Sigmoid colon (tissue), 7 donors: ENCODE measurements around the gene PGBD5. TPM values are rescaled to one million over a fixed set of nuclear protein-coding genes. Genes with fewer than 3 reads are reported as not detected.

Experiments
- DNase-seq: peaks from one replicate; pipeline ENCODE4 v3.0.0-alpha.2; 2019
- H3K27ac ChIP-seq, 4 donors: fragments of 200-600 bp; sonication (generic); one replicate each; pipeline ENCODE4 v1.5.1; 2016 to 2019; ENCODE audit warnings: mild to moderate bottlenecking in 1 of 4
- H3K27me3 ChIP-seq, 3 donors: fragments of 200-600 bp; sonication (generic); one replicate each; pipeline ENCODE4 v1.5.1; 2019; ENCODE audit warnings: mild to moderate bottlenecking in 1 of 3
- H3K36me3 ChIP-seq, 4 donors: fragments of 200-600 bp; sonication (generic); one replicate each; pipeline ENCODE4 v1.5.1; 2016 to 2019
- H3K4me1 ChIP-seq, 4 donors: fragments of 200-600 bp; sonication (generic); one replicate each; pipeline ENCODE4 v1.5.1; 2017 to 2019
- H3K4me3 ChIP-seq, 4 donors: fragments of 200-600 bp; sonication (generic); one replicate each; pipeline ENCODE4 v1.5.1; 2017 to 2019; ENCODE audit warnings: mild to moderate bottlenecking in 2 of 4, moderate library complexity in 1 of 4
- H3K9me3 ChIP-seq, 4 donors: fragments of 200-600 bp in 3 of 4; sonication (generic) in 3 of 4; one replicate each; pipeline versions ENCODE4 v1.5.1 to v1.6.1; 2013 to 2019
- EP300 ChIP-seq, 4 donors: sonication (generic); formaldehyde crosslinking; IDR thresholded peaks; one replicate each; pipeline ENCODE4 v1.6.1; 2017; ENCODE audit warnings: antibody characterized with exemption in 4 of 4
- POLR2A ChIP-seq, 2 donors: fragments of 450-650 bp; IDR thresholded peaks; one replicate each; pipeline ENCODE4 v1.6.1; 2016; ENCODE audit warnings: antibody characterized with exemption in 2 of 2, mild to moderate bottlenecking in 2 of 2, moderate library complexity in 2 of 2
- POLR2AphosphoS5 ChIP-seq, 4 donors: sonication (generic); formaldehyde crosslinking; IDR thresholded peaks; one replicate each; pipeline ENCODE4 v1.6.1; 2017; ENCODE audit warnings: antibody characterized with exemption in 4 of 4
- whole genome bisulfite sequencing, 2 donors: extraction: QIAGEN DNeasy Blood & Tissue Kit; methylation state at CpG; one replicate each; pipeline ENCODE4 v1.1.7; 2013; 5-methylcytosine and 5-hydroxymethylcytosine counted together
- intact Hi-C: fragments of 100-400 bp; cut with DNase I; formaldehyde crosslinking; loops from one replicate; pipeline ENCODE4 v1.15.1; 2023
- polyA plus RNA-seq, 3 donors: library from polyadenylated mRNA; stranded (reverse); fragments of 200-250 nt; gene quantifications; one replicate each; pipeline ENCODE4 v1.2.3, GENCODE V29; 2013
- total RNA-seq, 4 donors: library from RNA; depleted of rRNA; stranded (reverse); fragments of >200 nt; gene quantifications; one replicate each; pipeline ENCODE4 v1.1.0, GENCODE V29; 2016
- TF ChIP-seq, protein P1 (sequence below), 4 experiments: fragments of 450-650 bp in 3 of 4; fragments of 200-600 bp in 1 of 4; IDR thresholded peaks; one replicate each; pipeline ENCODE4 v1.5.1; 2016 to 2019; ENCODE audit warnings: antibody characterized with exemption in 4 of 4, mild to moderate bottlenecking in 3 of 4, moderate library complexity in 2 of 4
- donor health status: healthy with polysubstance abuse.
- donor health status: Bipolar disorder and iron deficiency.
- donor health status: healthy.

PGBD5 gene
- total and polyA plus RNA-seq, 7 donors = under 0.01 to 1.9 (median 1.1) TPM

DNA sequence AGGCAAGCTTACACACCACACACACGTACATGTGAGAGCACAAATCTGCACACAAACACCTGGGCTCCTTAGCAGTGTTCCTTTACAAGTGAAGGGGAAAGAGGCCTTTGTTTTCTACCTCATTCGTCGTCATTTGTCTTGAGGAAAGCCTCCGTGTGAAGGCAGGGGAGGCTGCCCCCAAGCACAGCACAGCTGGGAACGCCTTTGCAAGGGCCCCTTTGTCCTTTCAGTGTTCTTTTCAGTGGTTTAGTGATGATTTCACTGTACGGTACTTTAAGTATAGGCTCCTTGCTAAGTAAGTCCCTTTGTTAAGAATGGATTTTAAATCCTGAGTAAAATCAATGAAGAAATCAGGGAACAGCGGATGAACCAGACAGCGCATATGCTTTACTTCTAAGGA lies 94.1 kb downstream of the PGBD5 start:
- WGBS, 2 donors = 83 to 94% methylated on average over 8 of the region's 8 CpGs

DNA sequence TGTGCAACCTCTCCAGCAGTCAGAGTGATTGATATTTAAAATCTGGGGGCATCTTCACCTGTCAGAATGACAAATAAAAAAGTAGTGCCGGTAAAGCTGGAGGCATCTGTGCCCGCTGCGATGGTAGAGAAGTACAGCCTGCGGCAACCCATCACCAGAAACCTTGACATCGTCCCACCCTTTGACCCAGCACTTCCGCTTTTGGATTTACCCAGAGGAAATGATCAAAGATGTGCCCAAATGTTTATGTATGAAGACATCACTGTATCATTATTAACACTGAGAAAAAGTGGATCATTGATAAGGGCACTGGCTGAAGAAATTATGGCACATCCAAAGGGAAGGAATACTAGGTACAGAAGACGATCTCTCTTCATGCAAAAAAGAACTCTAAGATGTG lies 96.0 kb downstream of the PGBD5 start:
- Histone ChIP-seq H3K4me1 (peaks cover 0 to 10% (median 0%) of the 10 kb centered on the region in 4 donors), H3K9me3 (no peaks in the 10 kb centered on the region), H3K4me3 (no peak overlapping the region), H3K27ac (no peak overlapping the region), H3K36me3 (no peaks in the 10 kb centered on the region), H3K27me3 (no peaks in the 10 kb centered on the region)
- no peak for DNase-seq
- intact Hi-C loops = no loop called here
- 91 to 97% methylated on average over 7 of the region's 7 CpGs for WGBS, 2 donors
- TF ChIP-seq, protein P1, sequence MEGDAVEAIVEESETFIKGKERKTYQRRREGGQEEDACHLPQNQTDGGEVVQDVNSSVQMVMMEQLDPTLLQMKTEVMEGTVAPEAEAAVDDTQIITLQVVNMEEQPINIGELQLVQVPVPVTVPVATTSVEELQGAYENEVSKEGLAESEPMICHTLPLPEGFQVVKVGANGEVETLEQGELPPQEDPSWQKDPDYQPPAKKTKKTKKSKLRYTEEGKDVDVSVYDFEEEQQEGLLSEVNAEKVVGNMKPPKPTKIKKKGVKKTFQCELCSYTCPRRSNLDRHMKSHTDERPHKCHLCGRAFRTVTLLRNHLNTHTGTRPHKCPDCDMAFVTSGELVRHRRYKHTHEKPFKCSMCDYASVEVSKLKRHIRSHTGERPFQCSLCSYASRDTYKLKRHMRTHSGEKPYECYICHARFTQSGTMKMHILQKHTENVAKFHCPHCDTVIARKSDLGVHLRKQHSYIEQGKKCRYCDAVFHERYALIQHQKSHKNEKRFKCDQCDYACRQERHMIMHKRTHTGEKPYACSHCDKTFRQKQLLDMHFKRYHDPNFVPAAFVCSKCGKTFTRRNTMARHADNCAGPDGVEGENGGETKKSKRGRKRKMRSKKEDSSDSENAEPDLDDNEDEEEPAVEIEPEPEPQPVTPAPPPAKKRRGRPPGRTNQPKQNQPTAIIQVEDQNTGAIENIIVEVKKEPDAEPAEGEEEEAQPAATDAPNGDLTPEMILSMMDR (IDR thresholded peaks at IDR 0.05) = no peak
- no peak for TF ChIP-seq POLR2A (IDR thresholded peaks at IDR 0.05)
- TF ChIP-seq POLR2AphosphoS5 (IDR thresholded peaks at IDR 0.05) = no peak
- no peak for TF ChIP-seq EP300 (IDR thresholded peaks at IDR 0.05)

More for the DNA sequence above, 94.1 kb downstream of the PGBD5 start:
- peaks cover 0 to 10% (median 0%) of the 10 kb centered on the region in 4 donors for H3K4me1 ChIP-seq
- H3K4me3 ChIP-seq = no peak overlapping the region
- intact Hi-C loops = no loop called here
- no peak for TF ChIP-seq POLR2AphosphoS5 (IDR thresholded peaks at IDR 0.05)
- no peak for TF ChIP-seq EP300 (IDR thresholded peaks at IDR 0.05)
- TF ChIP-seq, protein P1 (IDR thresholded peaks at IDR 0.05) = no peak
- TF ChIP-seq POLR2A (IDR thresholded peaks at IDR 0.05) = no peak
- no peak overlapping the region for H3K27ac ChIP-seq
- no peak for DNase-seq
- no peaks in the 10 kb centered on the region for H3K36me3 ChIP-seq
- no peaks in the 10 kb centered on the region for H3K9me3 ChIP-seq
- no peaks in the 10 kb centered on the region for H3K27me3 ChIP-seq

DNA sequence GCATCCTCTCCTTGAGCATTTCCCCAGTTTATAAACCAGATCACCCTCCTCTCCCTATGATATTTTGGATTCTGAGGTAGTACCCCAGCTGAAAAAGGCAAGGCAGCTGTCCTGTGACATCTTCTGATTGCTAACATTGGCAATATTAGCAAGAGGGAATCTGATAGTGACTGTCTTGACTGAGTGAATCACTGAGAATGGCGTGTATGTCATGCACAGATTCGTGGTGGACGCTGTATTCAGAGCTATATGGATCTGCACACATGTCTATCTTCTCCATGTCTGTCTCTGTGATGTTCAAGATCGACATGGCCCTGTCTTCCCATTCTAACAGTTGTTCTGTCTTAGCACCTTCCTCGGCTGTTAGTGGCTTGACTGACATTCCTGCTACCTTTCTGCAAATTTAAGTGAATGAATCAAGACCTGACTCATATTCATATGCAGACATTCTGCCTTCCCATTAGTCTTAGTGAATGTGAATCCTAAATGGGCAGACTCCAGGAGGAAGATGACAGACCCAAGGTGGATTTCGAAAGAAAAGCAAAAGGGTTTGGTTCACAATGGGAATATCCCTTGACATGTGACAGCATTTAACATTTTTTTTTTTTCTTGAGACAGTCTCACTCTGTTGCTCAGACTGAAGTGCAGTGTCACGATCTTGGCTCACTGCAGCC lies 97.7 kb downstream of the PGBD5 start:
- Histone ChIP-seq H3K27me3 (no peaks in the 10 kb centered on the region), H3K4me3 (no peak overlapping the region), H3K9me3 (no peaks in the 10 kb centered on the region), H3K36me3 (no peaks in the 10 kb centered on the region), H3K4me1 (no peaks in the 10 kb centered on the region), H3K27ac (no peak overlapping the region)
- WGBS, 2 donors = 89 to 92% methylated on average over 7 of the region's 7 CpGs
- no peak for DNase-seq
- TF ChIP-seq POLR2A (IDR thresholded peaks at IDR 0.05) = no peak
- TF ChIP-seq POLR2AphosphoS5 (IDR thresholded peaks at IDR 0.05) = no peak
- TF ChIP-seq, protein P1 (IDR thresholded peaks at IDR 0.05) = no peak
- no peak for TF ChIP-seq EP300 (IDR thresholded peaks at IDR 0.05)
- intact Hi-C loops = no loop called here

DNA sequence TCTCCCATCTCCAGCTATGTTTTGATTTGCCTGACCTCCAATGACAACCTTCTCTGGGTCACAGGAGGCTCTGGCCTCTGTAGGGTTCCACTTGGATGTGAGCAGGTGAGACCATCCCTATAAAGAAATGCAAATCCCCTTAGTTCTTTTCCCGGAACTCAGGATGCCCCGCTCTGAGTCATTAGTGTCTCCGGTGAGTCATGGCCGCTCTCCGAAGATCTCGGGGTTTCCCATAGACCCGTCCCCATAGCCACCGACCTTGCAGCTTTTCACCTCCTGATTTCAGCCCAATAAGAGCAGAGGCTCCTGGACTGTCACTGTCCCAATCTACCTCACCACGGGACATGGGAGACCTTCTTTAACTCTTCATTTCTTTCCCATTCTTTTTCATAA lies 98.2 kb downstream of the PGBD5 start:
- Histone ChIP-seq H3K9me3 (no peaks in the 10 kb centered on the region), H3K27me3 (no peaks in the 10 kb centered on the region), H3K4me3 (no peak overlapping the region), H3K4me1 (no peaks in the 10 kb centered on the region), H3K27ac (no peak overlapping the region), H3K36me3 (no peaks in the 10 kb centered on the region)
- intact Hi-C loops = no loop called here
- 87 to 93% methylated on average over 9 of the region's 9 CpGs for WGBS, 2 donors
- DNase-seq = no peak
- TF ChIP-seq POLR2AphosphoS5 (IDR thresholded peaks at IDR 0.05) (no peak), EP300 (IDR thresholded peaks at IDR 0.05) (no peak), POLR2A (IDR thresholded peaks at IDR 0.05) (no peak)
- TF ChIP-seq, protein P1 (IDR thresholded peaks at IDR 0.05) = no peak
